ENCODE data around the gene PNLIP.

Gene PNLIP

GRCh38 chr10:116613471-116613870, 67.7 kb downstream of the PNLIP start:
- DNase-seq (ENCODE audit: low read depth in 2 of 2, low spot score in 1 of 2): no peak

DNA sequence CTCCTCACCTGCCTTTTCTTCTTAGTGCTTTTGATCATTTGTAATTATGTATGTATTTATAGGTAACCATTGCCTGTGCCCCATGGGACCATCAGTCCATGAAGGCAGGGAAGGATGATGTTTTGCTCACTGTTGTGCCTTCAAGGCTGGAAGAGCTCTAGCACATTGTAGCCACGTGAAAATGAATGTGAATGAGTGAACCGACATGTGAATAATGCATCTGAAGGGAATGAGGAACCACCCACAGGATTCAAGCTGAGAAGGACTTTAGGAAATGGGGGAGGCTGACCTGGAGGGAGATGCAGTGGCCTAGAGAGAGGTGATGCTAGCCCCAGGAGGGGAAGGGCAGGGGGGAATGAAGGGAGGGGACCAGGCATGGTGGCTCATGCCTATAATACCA, 69.1 kb downstream of the PNLIP start:
- DNase-seq (ENCODE audit: low read depth in 2 of 2, low spot score in 1 of 2): no peak

- no peak for DNase-seq (ENCODE audit: low read depth in 2 of 2, low spot score in 1 of 2)
Observed at GRCh38 chr10:116615199-116615776, 69.6 kb downstream of the PNLIP start.
